GM19193 (cell line): ENCODE data around the gene CYGB.

ENCODE experiments used
- POLR2A ChIP-seq: IDR thresholded peaks from 4 replicates; pipeline ENCODE4 v1.6.1; 2011; ENCODE audit not compliant: insufficient read depth, insufficient read length; ENCODE audit errors: extremely low read depth

The CYGB gene

GRCh38 chr17:76524598-76525512, 12.7 kb downstream of the CYGB start:
- TF ChIP-seq POLR2A = no peak

GRCh38 chr17:76523084-76524037, 14.1 kb downstream of the CYGB start:
- TF ChIP-seq POLR2A = no peak

DNA sequence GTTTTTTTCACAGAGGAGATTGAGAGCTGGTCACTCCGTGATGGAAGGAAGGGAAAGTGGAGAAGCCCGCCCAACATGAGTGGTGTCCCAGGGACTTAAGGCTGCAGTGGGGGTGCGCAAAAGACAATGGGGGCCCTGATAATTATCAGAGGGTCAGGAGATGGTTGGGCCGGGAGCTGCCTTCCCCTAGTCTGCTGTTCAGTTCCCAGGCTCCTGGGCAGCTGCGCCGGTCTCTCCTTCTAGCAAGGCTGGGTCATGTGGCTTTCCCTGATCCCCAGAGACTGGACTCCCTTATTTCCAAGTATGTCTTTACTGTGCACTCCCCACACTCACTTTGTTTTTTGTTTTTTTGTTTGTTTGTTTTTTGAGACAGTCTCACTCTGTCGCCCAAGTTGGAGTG, 16.2 kb downstream of the CYGB start:
- TF ChIP-seq POLR2A = no peak

- no peak for TF ChIP-seq POLR2A
Measured at GRCh38 chr17:76519048-76519966, 18.2 kb downstream of the CYGB start.

DNA sequence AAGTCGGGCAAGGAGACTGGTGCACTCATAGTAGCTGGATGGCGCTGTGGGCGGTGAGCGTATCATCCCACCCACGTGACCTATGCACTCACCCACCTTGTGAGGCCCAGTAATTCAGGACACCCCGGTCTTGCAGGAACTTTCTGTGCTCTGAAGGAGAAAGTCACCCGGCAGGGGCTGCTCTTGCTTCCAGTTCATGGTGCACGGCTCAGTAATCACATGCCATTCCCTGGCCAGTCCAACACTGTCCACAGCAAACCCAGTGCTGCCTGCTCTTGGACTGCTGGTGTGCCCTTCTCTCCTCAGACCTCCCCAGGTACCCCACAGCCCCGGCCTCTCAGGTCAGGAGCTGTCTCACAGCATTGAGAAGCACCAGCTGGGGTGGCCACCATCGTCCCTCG, 19.9 kb downstream of the CYGB start:
- no peak for TF ChIP-seq POLR2A

- no peak for TF ChIP-seq POLR2A
Measured at GRCh38 chr17:76515274-76515949, 22.1 kb downstream of the CYGB start.

DNA sequence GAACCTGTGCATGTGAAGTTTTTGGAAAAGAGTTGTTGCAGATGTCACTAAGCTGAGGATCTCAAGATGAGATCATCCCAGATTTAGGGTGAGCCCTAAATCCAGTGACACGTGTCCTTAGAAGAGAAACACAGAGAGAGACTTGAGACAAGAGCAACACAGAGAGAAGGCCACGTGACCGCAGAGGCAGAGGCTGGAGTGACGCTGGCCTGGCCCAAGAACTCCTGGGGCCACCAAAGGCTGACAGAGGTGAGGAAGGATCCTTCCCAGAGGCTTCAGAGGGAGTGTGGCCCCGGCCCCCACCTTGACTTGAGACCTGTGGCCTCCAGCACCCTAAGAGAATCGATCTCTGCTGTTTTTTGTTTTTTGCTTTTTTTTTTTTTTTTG, 24.2 kb downstream of the CYGB start:
- TF ChIP-seq POLR2A = no peak

GRCh38 chr17:76512366-76513305, 24.9 kb downstream of the CYGB start:
- no peak for TF ChIP-seq POLR2A

- no peak for TF ChIP-seq POLR2A
Measured at GRCh38 chr17:76511668-76512365, 25.7 kb downstream of the CYGB start.

DNA sequence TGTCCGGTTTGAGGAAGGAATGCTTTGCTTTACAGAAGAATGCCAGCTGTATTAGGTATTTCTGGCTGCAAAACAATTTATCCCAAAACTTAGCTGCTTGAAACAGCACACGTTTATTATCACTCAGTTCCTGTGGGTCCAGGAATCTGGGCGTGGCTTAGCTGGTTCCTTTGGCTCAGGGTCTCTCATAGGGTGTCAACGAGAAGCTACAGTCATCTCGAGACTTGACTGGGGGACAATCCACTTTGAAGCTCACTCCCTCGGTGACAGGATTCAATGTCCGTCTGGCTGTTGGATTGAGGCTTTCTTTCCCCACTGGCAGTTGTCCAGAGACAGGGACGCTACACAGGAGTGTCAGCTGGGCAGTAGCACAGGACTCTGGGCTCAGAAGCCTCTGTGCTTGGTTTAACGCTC, 26.7 kb downstream of the CYGB start:
- no peak for TF ChIP-seq POLR2A

DNA sequence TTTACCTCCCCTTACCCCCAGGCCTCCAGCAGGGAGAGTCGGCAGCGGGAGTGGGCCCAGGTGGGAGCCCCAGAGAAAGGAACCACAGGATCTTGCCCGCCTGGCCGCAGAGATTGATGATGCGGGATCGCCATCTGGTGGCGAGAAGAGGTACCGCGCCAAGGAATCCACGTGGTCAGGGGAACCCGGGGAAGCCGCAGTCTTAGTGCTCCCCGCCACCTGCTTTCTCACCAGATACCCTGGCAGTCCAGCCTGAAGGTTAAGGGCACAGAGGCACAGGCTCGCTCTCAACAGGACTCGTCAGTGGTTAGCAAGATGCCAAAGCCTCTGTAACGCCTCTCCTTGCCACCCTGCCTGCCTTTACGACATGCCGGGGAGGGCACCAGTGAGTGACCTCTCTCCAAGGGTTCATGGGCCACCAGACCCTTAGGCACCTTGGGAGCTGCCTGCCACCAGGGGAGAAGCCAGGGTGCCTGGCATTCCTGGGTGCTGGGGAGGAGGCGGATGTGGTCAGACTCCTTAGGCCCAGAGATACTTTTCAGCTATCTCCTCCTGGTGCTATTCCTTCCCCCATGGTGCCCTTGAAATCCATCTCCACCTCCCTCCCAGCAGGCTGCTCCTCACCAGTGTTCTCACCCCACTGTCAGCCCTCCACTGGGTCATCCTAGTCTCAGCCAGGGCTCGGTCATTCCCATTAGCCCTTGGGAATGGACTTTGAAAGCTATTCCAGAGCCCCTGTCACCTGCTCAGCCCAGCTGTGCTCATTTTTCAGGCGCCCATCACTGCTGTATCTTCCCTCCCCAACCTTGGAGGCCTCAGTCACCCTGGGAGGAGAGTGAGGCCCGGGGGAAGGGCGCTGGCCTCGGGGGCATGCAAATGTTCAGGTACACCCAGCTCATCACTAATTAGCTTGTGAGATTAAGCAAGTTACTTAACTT, 30.8 kb downstream of the CYGB start:
- no peak for TF ChIP-seq POLR2A
